Measurements from ENCODE around the gene MAP4K1. TPM values are rescaled to one million over a fixed set of nuclear protein-coding genes. Genes with fewer than 3 reads are reported as not detected.

MAP4K1 gene
- total RNA-seq (1 to 10 TPM; 1.6 to 2.4 TPM), polyA plus RNA-seq (ENCODE audit: insufficient read length in 2 of 2) (10 to 100 TPM in 1 of 2 donors, 1 to 10 TPM in 1; 8.9 to 12.2 TPM)
- long read RNA-seq, donor 1, partial matches to known transcripts: 157 of 331 reads
- long read RNA-seq, donor 1, other reads (novel, unspliced or antisense): 173 of 331 reads
- long read RNA-seq, donor 2, partial matches to known transcripts: 0 of 1 reads
- long read RNA-seq, donor 2, other reads (novel, unspliced or antisense): 0 of 1 reads
- long read RNA-seq, donor 3, partial matches to known transcripts: 73 of 171 reads
- long read RNA-seq, donor 3, other reads (novel, unspliced or antisense): 98 of 171 reads
- long read RNA-seq, donor 4, partial matches to known transcripts: 745 of 797 reads
- long read RNA-seq, donor 4, other reads (novel, unspliced or antisense): 51 of 797 reads

GRCh38 chr19:38617764-38618589 lies at the start of gene MAP4K1:
TSS of gene MAP4K1 (minus strand) at chr19:38617953. CDS start at chr19:38617895, 58 bp downstream.
- WGBS (ENCODE audit: insufficient coverage): 33% methylated on average over 23 of the region's 28 CpGs
- no peaks in the 10 kb centered on the region for H3K27me3 ChIP-seq (ENCODE audit: control insufficient read depth, insufficient read depth, low read length)
- peaks cover 23% of the 10 kb centered on the region for H3K36me3 ChIP-seq (ENCODE audit: control insufficient read depth, insufficient read depth, low read length)
- no peaks in the 10 kb centered on the region for H3K9me3 ChIP-seq (ENCODE audit: control insufficient read depth, insufficient read depth, low read length)
- peaks cover 24% of the 10 kb centered on the region for H3K4me1 ChIP-seq (ENCODE audit: control insufficient read depth, insufficient read depth, low read length)
- peak within 1 kb of the TSS; percentile 99 for H3K4me3 ChIP-seq (ENCODE audit: low read depth, low read length)
- peak in 2 of 6 donors; percentile 5 to 86 for DNase-seq (ENCODE audit: low read depth in 4 of 6, low spot score in 6 of 6)
- peak within 1 kb of the TSS; percentile 86 for H3K27ac ChIP-seq (ENCODE audit: low read depth, low read length)

DNA sequence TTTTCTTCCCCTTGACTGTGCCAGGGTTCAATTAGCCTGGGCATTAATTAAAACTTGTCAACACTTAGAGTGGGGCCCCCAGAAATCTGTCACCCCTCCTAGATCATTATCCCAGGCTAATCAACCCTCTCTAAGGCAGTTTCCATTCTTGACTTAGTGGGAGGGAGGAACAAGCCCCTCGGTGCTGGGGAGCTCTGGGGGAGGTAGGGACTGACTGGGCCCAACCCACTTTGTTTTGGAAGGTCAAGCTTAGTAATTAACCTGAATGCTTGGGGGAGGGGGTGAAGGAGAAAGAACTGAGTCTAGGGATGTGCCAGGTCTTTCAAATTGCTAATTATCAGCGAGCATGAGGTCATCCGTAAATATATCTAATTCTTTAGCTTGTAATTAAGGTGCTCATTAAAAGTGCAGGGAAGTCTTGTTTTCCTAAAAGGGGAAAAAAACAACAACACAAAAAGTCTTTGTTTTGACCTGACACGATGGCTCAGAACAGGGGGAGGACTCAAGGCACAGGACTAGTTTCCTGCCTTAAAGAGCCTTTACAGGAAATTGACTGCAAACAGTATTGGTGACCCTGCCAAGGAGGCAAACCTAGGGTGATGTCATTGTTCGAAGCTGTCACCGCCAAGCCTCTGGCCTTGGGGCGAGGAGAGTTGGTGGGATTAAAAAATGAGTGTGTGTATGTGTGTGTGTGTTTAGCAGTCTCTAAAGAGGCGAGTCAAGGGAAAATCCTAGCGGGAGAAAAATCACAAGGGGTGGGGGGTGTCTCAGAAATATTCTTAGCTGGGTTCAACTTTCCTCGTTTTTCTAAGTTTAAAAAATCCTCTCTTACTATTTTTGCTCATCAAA lies 49.1 kb upstream of the MAP4K1 start:
- Histone ChIP-seq H3K27ac (ENCODE audit: low read depth, low read length) (peak overlapping the region; percentile 84), H3K36me3 (ENCODE audit: control insufficient read depth, insufficient read depth, low read length) (peaks cover 16% of the 10 kb centered on the region), H3K4me3 (ENCODE audit: low read depth, low read length) (no peak overlapping the region), H3K4me1 (ENCODE audit: control insufficient read depth, insufficient read depth, low read length) (peaks cover 81% of the 10 kb centered on the region), H3K27me3 (ENCODE audit: control insufficient read depth, insufficient read depth, low read length) (no peaks in the 10 kb centered on the region), H3K9me3 (ENCODE audit: control insufficient read depth, insufficient read depth, low read length) (no peaks in the 10 kb centered on the region)
- peak in 2 of 6 donors; percentile 55 to 72 for DNase-seq (ENCODE audit: low read depth in 4 of 6, low spot score in 6 of 6)
- 18% methylated on average over 4 of the region's 10 CpGs for WGBS (ENCODE audit: insufficient coverage)

DNA sequence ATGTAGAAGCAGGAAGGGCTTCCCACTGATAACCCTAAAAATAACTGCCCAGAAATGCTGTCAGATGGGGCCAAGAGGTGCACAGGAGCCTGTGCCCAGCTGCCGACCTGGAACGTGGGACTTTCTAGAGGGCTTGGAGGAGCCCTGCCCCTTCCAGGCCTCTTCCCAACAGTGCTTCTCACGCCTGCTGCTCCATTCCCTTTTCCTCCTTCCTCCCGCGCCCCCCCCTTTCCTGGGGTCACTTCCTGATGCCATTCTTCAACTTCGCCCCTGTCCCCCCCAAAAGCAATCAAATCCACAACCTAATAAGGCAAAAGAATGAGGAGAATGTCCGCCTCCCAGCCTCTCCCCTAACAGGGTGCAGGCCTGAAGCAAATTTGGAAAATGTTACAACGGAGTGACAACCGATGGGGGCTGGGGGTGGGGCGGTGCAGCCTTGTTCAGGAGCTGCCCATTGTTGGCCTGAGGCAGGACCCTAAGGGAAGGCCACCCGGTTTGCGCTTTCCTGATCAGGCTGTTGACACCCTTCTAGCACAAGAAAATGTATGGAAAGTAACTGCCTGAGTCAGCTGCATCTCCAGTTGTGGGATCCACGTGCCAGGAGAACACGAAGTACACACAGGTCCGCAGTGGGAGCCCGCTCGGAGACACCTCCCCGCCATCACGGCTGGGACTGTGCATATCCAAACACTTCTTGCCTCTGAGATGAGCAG lies 48.4 kb upstream of the MAP4K1 start:
- H3K27me3 ChIP-seq (ENCODE audit: control insufficient read depth, insufficient read depth, low read length): no peaks in the 10 kb centered on the region
- peaks cover 79% of the 10 kb centered on the region for H3K4me1 ChIP-seq (ENCODE audit: control insufficient read depth, insufficient read depth, low read length)
- 52% methylated on average over 14 of the region's 19 CpGs for WGBS (ENCODE audit: insufficient coverage)
- no peaks in the 10 kb centered on the region for H3K9me3 ChIP-seq (ENCODE audit: control insufficient read depth, insufficient read depth, low read length)
- no peak for DNase-seq (ENCODE audit: low read depth in 4 of 6, low spot score in 6 of 6)
- peaks cover 16% of the 10 kb centered on the region for H3K36me3 ChIP-seq (ENCODE audit: control insufficient read depth, insufficient read depth, low read length)
- peak overlapping the region; percentile 84 for H3K27ac ChIP-seq (ENCODE audit: low read depth, low read length)
- H3K4me3 ChIP-seq (ENCODE audit: low read depth, low read length): no peak overlapping the region

GRCh38 chr19:38665219-38665931 lies 47.6 kb upstream of the MAP4K1 start:
- Histone ChIP-seq H3K27me3 (ENCODE audit: control insufficient read depth, insufficient read depth, low read length) (no peaks in the 10 kb centered on the region), H3K4me1 (ENCODE audit: control insufficient read depth, insufficient read depth, low read length) (peaks cover 85% of the 10 kb centered on the region), H3K36me3 (ENCODE audit: control insufficient read depth, insufficient read depth, low read length) (peaks cover 23% of the 10 kb centered on the region), H3K27ac (ENCODE audit: low read depth, low read length) (peak overlapping the region; percentile 84), H3K9me3 (ENCODE audit: control insufficient read depth, insufficient read depth, low read length) (no peaks in the 10 kb centered on the region), H3K4me3 (ENCODE audit: low read depth, low read length) (no peak overlapping the region)
- WGBS (ENCODE audit: insufficient coverage): 87% methylated on average over 8 of the region's 13 CpGs
- no peak for DNase-seq (ENCODE audit: low read depth in 4 of 6, low spot score in 6 of 6)

DNA sequence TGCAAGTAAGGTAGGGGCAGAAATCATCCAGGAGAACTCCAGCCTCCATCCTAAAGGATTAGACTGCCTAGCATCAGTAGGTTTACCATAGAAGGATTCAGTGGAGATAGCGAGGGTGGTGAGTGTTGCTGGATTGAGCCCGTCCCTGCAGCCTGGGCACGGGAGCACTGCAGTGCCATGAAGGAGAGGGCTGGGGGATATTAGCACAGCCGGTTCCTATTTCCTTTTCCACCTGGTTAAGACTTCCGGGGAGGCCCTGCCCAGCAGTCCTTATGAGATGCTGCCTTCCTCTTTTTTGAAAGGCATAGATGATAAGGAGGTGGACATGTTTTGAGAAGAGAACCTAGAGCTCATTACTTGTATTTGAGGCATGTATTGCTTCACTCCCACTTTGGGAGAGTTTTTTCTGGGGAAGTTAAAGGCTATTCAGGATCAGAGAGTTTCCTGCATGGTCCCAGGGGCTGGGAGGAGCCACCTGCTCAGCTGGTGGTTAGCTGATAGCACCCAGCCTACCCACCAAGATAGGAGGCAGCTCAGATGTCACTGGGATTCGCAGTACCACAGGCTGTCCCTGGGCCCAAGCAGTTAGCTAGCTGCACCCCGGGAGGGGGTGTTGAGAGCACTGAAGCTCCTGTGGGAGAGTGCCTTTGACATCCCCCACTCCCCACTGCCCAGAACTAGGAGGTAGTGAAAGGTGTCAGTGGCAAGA lies 46.9 kb upstream of the MAP4K1 start:
- WGBS (ENCODE audit: insufficient coverage): 50% methylated on average over 5 of the region's 7 CpGs
- Histone ChIP-seq H3K36me3 (ENCODE audit: control insufficient read depth, insufficient read depth, low read length) (peaks cover 23% of the 10 kb centered on the region), H3K4me3 (ENCODE audit: low read depth, low read length) (no peak overlapping the region)

GRCh38 chr19:38663957-38664502 lies 46.3 kb upstream of the MAP4K1 start:
- 49% methylated on average over 10 of the region's 19 CpGs for WGBS (ENCODE audit: insufficient coverage)
- H3K27me3 ChIP-seq (ENCODE audit: control insufficient read depth, insufficient read depth, low read length): no peaks in the 10 kb centered on the region
- DNase-seq (ENCODE audit: low read depth in 4 of 6, low spot score in 6 of 6): no peak
- peaks cover 23% of the 10 kb centered on the region for H3K36me3 ChIP-seq (ENCODE audit: control insufficient read depth, insufficient read depth, low read length)
- peak overlapping the region; percentile 84 for H3K27ac ChIP-seq (ENCODE audit: low read depth, low read length)
- peaks cover 85% of the 10 kb centered on the region for H3K4me1 ChIP-seq (ENCODE audit: control insufficient read depth, insufficient read depth, low read length)
- no peak overlapping the region for H3K4me3 ChIP-seq (ENCODE audit: low read depth, low read length)
- no peaks in the 10 kb centered on the region for H3K9me3 ChIP-seq (ENCODE audit: control insufficient read depth, insufficient read depth, low read length)

More for the DNA sequence above, 46.9 kb upstream of the MAP4K1 start:
- Histone ChIP-seq H3K27me3 (ENCODE audit: control insufficient read depth, insufficient read depth, low read length) (no peaks in the 10 kb centered on the region), H3K9me3 (ENCODE audit: control insufficient read depth, insufficient read depth, low read length) (no peaks in the 10 kb centered on the region), H3K4me1 (ENCODE audit: control insufficient read depth, insufficient read depth, low read length) (peaks cover 85% of the 10 kb centered on the region), H3K27ac (ENCODE audit: low read depth, low read length) (peak overlapping the region; percentile 84)
- DNase-seq (ENCODE audit: low read depth in 4 of 6, low spot score in 6 of 6): no peak

DNA sequence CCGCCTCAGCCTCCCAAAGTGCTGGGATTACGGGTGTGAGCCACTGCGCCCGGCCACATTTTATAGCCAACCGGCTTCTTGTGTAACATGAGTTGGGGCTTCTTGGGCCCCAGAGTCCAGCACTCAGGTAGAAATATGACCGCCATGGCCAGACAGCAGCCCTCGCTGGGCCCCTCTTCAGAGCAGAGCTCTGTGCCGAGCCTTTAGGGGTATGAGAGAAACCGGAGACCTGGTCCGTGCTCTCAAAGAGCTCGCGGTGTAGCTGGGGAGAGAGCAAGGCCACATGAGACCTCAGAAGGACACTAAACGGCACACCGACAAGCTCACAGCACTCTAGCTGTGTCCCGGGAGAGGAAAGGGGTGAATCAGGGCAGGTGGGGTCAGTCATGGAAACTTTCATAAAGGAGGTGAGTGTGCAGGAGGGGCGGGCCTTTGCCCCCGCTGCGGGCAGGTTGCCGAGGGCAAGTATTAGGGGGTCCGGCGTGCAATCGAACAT lies 45.5 kb upstream of the MAP4K1 start:
- H3K27ac ChIP-seq (ENCODE audit: low read depth, low read length): peak overlapping the region; percentile 57
- 94% methylated on average over 22 of the region's 22 CpGs for WGBS (ENCODE audit: insufficient coverage)
- no peak overlapping the region for H3K4me3 ChIP-seq (ENCODE audit: low read depth, low read length)
- DNase-seq (ENCODE audit: low read depth in 4 of 6, low spot score in 6 of 6): no peak
- H3K27me3 ChIP-seq (ENCODE audit: control insufficient read depth, insufficient read depth, low read length): no peaks in the 10 kb centered on the region
- no peaks in the 10 kb centered on the region for H3K9me3 ChIP-seq (ENCODE audit: control insufficient read depth, insufficient read depth, low read length)
- H3K36me3 ChIP-seq (ENCODE audit: control insufficient read depth, insufficient read depth, low read length): peaks cover 23% of the 10 kb centered on the region
- peaks cover 88% of the 10 kb centered on the region for H3K4me1 ChIP-seq (ENCODE audit: control insufficient read depth, insufficient read depth, low read length)

Measured in spinal cord (tissue), 10 donors.